Measurements from ENCODE around the gene CD300LD. TPM values are rescaled to one million over a fixed set of nuclear protein-coding genes. Genes with fewer than 3 reads are reported as not detected.

The CD300LD gene
- polyA plus RNA-seq, 2 of the 4 experiments (the other 2 are of a cell fraction): not detected

GRCh38 chr17:74569020-74570003, 22.8 kb downstream of the CD300LD start:
- ChIA-PET CTCF (interaction anchor here (0.7 to 3.0 kb wide), 14 partner anchors 10 to 222 kb away, joined by 3 to 28 read pairs (median 4); partner anchors contain the start of genes CD300C, CD300LD and RAB37), POLR2A (interaction anchor here (0.6 to 1.0 kb wide), 8 partner anchors 11 to 152 kb away, joined by 3 to 5 read pairs (median 3); no protein-coding TSS in a partner anchor)
- DNase-seq (ENCODE audit: low read depth in 1 of 2, low spot score in 1 of 2) (peak; percentile 71 to 94), ATAC-seq (peak; percentile 91 to 95), FAIRE-seq (peak; percentile 95)
- H3K4me3 ChIP-seq: no peak overlapping the region
- peak overlapping the region; percentile 34 for H3K4me2 ChIP-seq
- H3K27ac ChIP-seq: peak overlapping the region; percentile 64 to 90
- H3K9me3 ChIP-seq: no peaks in the 10 kb centered on the region; the same call in 2 of the 3 replicates
- peaks cover 27% of the 10 kb centered on the region for H3K4me1 ChIP-seq
- WGBS (ENCODE audit: missing lambda C conversion rate): 44% methylated on average over 32 of the region's 32 CpGs
- peak; percentile 98 for TF ChIP-seq MAFK (IDR thresholded peaks at IDR 0.05; ENCODE audit: partially characterized antibody)
- peak in 1 of 2 experiments; percentile 74; a peak in 1 of 5 replicates for TF ChIP-seq EP300 (IDR thresholded peaks at IDR 0.05)
- peak; percentile 94 for TF ChIP-seq E2F6 (IDR thresholded peaks at IDR 0.05; ENCODE audit: borderline replicate concordance, low read depth)
- no peak for TF ChIP-seq CHD4 (IDR thresholded peaks at IDR 0.05; ENCODE audit: borderline replicate concordance)
- TF ChIP-seq FOSL2 (IDR thresholded peaks at IDR 0.05): 0 out of 2 replicates have a peak, but pooled peaks have one; percentile 24
- TF ChIP-seq FOSL2 (CRISPR knock-in tag; IDR thresholded peaks at IDR 0.05): peak; percentile 92
- no peak for TF ChIP-seq HMGXB4 (CRISPR knock-in tag; IDR thresholded peaks at IDR 0.05; ENCODE audit: borderline replicate concordance)
- TF ChIP-seq ATOH8 (CRISPR knock-in tag; IDR thresholded peaks at IDR 0.05; ENCODE audit: low read depth): 0 out of 2 replicates have a peak, but pooled peaks have one; percentile 32
- no peak for TF ChIP-seq ZFP36 (IDR thresholded peaks at IDR 0.05; ENCODE audit: borderline replicate concordance, partially characterized antibody)
- peak; percentile 48; the same call in 1 of the 2 replicates for TF ChIP-seq NFE2L2 (conservative IDR thresholded peaks at IDR 0.05; ENCODE audit: low read length)
- no peak for TF ChIP-seq TFCP2L1 (CRISPR knock-in tag; IDR thresholded peaks at IDR 0.05)
- no peak for TF ChIP-seq FOSB (CRISPR knock-in tag; IDR thresholded peaks at IDR 0.05)
- TF ChIP-seq GATA3 (IDR thresholded peaks at IDR 0.05; ENCODE audit: borderline replicate concordance): peak; percentile 37; the same call in 1 of the 2 replicates
- TF ChIP-seq ESRRA (IDR thresholded peaks at IDR 0.05; ENCODE audit: borderline replicate concordance, low read length): no peak
- no peak for TF ChIP-seq PHF8 (IDR thresholded peaks at IDR 0.05; ENCODE audit: borderline replicate concordance, low read depth)
- TF ChIP-seq RAD21 (conservative IDR thresholded peaks at IDR 0.05 in 1 of 2, IDR thresholded peaks at IDR 0.05 in 1 of 2): no peak
- peak; percentile 96 for TF ChIP-seq MAX (IDR thresholded peaks at IDR 0.05)
- peak; percentile 54; the same call in 1 of the 2 replicates for TF ChIP-seq JUNB (IDR thresholded peaks at IDR 0.05)
- TF ChIP-seq POLR2A (IDR thresholded peaks at IDR 0.05; ENCODE audit: low read length): peak; percentile 35; the same call in 1 of the 2 replicates
- TF ChIP-seq JUN (IDR thresholded peaks at IDR 0.05): peak in 1 of 2 experiments; percentile 77; a peak in 3 of 5 replicates

Measured in A549 (cell line).